ENCODE results near the gene CDK2AP2.
"Not testable (repeated sequence)": the region's sequence is repeated elsewhere in the genome, so short reads cannot be mapped to it uniquely, and the experiment has no call there.

The CDK2AP2 gene

DNA sequence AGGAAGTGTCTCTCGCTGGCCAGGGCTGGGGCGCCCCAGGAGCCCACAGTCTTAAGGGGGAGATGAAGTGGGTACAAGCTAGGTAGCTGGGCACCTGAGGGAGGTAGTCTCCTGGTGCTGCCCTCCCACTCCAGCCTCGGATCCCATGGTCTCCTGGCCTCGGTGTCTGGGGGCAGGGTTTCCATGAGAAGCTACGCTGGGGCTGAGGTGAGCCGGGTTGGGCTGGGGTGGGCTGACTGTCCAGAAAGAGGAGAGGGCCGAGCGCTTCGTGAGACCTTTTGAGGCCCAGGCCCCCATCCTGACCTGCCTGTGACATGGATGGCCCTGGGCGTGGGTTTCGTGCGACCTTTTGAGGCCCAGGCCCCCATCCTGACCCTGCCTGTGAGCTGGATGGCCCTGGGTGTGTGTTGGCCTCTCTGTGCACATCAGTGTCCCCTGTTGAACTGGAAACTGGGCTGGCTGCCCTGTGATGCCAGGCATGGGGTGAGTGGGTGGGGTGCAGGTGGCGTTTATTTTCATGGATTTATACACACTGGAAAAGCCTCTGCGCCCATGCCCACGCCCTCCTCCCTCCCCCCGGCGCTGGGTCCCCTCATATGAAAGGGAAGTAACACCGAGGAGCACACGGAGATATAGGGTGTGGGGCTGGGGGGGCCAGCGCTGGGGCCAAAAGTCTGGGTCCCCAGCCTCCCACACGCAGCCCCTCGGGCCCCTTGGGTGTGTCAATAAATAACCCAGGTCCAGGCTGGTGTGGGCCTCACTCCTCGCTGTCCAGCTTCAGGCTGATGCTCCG, 16.5 kb downstream of the CDK2AP2 start:
- DNase-seq (ENCODE audit: low read depth in 1 of 2, low spot score in 1 of 2): no peak

DNA sequence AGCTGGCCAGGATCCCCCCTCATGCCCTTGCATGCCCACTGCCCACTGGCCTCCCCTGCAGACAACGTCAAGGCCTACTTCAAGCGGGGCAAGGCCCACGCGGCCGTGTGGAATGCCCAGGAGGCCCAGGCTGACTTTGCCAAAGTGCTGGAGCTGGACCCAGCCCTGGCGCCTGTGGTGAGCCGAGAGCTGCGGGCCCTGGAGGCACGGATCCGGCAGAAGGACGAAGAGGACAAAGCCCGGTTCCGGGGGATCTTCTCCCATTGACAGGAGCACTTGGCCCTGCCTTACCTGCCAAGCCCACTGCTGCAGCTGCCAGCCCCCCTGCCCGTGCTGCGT, 17.3 kb downstream of the CDK2AP2 start:
- no peak for DNase-seq (ENCODE audit: low read depth in 1 of 2, low spot score in 1 of 2)

- no peak for DNase-seq (ENCODE audit: low read depth in 1 of 2, low spot score in 1 of 2)
Observed at GRCh38 chr11:67489885-67490726, 17.9 kb downstream of the CDK2AP2 start.

- no peak for DNase-seq (ENCODE audit: low read depth in 1 of 2, low spot score in 1 of 2)
Observed at GRCh38 chr11:67489203-67489884, 18.6 kb downstream of the CDK2AP2 start.

DNA sequence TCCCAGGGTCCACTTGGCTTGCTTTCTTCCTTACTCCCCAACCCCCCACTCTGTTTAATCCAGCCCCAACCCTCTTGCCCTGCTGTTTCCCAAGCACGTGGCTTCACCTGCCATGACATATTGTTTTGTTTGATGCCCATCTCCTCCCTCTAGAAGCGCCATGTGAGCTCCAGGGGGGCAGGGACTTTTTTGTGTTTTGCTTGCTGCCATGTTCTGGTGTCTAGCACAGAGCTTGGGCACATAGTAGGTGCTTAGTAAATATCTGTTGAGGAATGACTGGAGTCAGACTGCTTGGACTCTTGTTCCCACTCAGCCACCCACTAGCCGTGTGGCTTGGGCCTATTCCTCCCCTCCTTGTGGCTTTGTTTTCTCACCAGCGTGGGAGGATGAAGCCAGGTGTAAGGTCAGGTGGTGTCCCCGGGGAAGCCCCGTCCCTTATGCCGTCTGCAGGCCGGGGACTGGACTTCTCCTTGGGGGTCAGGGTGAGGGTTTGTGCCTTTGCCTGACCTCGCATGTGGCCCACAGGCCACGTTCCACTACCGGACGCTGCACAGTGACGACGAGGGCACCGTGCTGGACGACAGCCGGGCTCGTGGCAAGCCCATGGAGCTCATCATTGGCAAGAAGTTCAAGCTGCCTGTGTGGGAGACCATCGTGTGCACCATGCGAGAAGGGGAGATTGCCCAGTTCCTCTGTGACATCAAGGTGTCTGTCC, 21.3 kb downstream of the CDK2AP2 start:
- DNase-seq (ENCODE audit: low read depth in 1 of 2, low spot score in 1 of 2): no peak

DNA sequence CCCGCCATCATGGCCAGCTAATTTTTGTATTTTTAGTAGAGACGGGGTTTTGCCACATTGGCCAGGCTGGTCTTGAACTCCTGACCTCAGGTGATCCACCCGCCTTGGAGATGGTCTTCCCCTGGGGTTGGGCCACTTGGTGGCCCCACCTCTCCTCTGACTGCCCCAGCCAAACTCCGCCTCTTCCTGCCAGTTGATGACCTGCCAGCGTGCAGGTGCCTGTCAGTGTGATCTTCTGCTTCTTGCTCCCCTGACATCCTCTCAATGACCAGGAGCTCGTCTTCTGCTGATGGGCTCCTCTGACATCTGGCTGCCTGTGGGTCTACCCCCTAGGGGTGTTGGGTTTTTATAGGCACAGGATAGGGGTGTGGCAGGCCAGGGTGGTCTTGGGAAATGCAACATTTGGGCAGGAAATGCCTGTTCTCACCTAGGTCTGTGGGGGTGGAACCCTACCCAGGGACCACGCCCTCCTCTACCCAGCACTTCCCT, 22.0 kb downstream of the CDK2AP2 start:
- not testable (repeated sequence) for DNase-seq (ENCODE audit: low read depth in 1 of 2, low spot score in 1 of 2)

GRCh38 chr11:67484847-67485311, 23.1 kb downstream of the CDK2AP2 start:
- DNase-seq (ENCODE audit: low read depth in 1 of 2, low spot score in 1 of 2): peak in 1 of 2 donors; percentile 48

- DNase-seq (ENCODE audit: low read depth in 1 of 2, low spot score in 1 of 2): no peak
Observed at GRCh38 chr11:67483831-67484665, 23.9 kb downstream of the CDK2AP2 start.

DNA sequence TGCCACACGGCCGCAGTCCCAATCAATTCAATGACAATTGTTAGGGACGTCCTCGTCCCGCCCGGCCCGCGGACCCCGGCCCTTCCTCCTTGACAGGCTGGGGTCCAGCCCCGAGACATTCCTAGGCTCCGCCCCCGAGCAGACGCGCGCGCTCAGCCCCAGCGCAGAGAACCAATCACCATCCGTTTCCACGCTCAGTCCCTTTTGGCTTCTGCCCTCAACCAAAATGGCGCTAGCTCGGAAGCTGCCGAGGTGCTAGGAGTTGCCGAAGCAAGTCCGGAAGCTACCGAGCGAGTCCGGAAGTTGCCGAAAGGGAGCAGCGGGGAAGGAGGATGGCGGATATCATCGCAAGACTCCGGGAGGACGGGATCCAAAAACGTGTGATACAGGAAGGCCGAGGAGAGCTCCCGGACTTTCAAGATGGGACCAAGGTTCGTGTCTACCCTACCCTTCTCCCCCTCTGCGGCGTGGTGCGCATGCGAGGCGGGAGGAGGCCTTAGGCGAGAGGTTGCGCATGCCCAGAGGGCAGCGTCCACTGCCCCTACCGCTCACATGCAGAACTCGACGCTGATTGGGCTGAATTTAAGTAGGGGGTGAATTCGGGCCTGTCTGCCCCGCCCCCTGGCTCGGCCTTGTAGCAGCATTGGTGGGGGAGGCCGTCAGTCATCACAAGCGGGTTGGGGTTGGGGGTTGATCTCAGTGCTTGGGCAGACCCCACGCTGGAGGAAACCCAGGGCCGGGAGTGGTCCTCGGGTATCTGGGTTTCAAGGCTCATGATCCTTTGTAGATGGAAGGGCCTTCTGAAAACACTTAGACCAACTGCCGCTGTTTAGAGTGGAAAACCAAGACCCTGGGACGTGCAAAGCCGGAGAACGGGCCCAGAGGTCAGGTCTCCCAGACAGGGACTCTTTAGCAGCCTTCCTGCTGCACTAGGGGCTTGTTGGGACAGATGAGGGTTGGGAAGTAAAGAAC, 24.8 kb downstream of the CDK2AP2 start, which contains the start of gene AIP:
Gene AIP (plus strand): TSS at position 200 of the 972 bp plus-strand sequence. CDS start 133 bp downstream, at position 333.
- peak; percentile 92 to 93 for DNase-seq (ENCODE audit: low read depth in 1 of 2, low spot score in 1 of 2)

- no peak for DNase-seq (ENCODE audit: low read depth in 1 of 2, low spot score in 1 of 2)
Observed at GRCh38 chr11:67482275-67482826, 25.6 kb downstream of the CDK2AP2 start.

DNA sequence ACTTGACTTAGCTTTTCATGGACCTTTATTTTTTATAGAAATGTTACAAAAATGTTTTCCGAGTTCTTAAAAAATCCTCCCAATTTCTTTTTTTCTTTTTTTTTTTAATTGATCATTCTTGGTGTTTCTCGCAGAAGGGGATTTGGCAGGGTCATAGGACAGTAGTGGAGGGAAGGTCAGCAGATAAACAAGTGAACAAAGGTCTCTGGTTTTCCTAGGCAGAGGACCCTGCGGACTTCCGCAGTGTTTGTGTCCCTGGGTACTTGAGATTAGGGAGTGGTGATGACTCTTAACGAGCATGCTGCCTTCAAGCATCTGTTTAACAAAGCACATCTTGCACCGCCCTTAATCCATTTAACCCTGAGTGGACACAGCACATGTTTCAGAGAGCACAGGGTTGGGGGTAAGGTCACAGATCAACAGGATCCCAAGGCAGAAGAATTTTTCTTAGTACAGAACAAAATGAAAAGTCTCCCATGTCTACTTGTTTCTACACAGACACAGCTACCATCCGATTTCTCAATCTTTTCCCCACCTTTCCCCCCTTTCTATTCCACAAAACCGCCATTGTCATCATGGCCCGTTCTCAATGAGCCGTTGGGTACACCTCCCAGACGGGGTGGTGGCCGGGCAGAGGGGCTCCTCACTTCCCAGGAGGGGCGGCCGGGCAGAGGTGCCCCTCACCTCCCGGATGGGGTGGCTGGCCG, 30.5 kb downstream of the CDK2AP2 start:
- DNase-seq (ENCODE audit: low read depth in 1 of 2, low spot score in 1 of 2): not testable (repeated sequence)

DNA sequence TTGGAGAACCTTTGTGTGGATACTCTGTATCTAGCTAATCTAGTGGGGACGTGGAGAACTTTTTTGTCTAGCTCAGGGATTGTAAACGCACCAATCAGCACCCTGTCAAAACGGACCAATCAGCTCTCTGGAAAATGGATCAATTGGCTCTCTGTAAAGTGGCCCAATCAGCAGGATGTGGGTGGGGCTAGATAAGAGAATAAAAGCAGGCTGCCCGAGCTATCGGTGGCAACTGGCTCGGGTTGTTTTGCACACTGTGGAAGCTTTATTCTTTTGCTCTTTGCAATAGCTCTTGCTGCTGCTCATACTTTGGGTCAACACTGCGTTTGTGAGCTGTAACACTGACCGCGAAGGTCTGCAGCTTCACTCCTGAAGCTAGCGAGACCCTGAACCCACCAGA, 31.3 kb downstream of the CDK2AP2 start:
- not testable (repeated sequence) for DNase-seq (ENCODE audit: low read depth in 1 of 2, low spot score in 1 of 2)

- no peak for DNase-seq (ENCODE audit: low read depth in 1 of 2, low spot score in 1 of 2)
Observed at GRCh38 chr11:67472882-67473281, 35.1 kb downstream of the CDK2AP2 start.

GRCh38 chr11:67470337-67471002, 37.5 kb downstream of the CDK2AP2 start:
- no peak for DNase-seq (ENCODE audit: low read depth in 1 of 2, low spot score in 1 of 2)

GRCh38 chr11:67469508-67469811, 38.5 kb downstream of the CDK2AP2 start:
- no peak for DNase-seq (ENCODE audit: low read depth in 1 of 2, low spot score in 1 of 2)

DNA sequence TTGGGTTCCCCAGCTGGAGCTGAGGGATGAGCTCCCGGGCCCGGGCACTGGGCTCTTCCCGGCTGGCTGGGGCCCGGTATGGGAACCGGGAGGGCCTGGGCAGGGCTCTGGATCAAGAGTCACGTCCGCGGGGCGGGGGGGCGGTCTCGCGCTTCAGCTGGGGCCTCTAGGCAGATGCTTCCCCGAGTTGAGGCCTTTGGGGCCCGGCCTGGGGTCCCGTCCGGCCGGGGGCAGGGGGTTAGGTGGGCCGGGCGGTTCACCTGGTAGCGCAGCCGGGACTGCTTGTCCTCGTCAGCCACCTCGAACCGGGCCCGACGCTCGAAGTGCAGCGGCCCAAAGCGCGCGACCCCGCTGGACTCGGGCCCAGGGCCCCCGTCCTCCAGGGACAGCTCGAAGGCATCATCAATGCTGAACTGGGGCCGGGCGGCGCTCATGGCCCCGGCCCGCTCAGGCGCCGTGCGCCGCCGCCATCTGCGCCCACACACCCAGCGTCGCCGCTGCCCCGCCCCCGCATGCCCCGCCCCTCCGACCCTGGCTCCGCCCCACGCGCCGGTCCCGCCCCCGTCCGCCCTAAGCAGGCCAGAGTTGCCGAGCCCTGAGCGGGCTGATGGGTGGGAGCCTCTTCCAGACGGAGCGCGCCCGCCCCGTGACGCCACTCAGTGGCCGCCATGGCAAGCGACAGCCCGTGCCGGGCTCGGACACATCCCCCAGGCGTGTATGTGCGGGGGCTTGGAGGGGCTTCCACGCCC, 39.0 kb downstream of the CDK2AP2 start, which contains the start of gene TMEM134:
Gene TMEM134 (minus strand): TSS at position 493 of the 749 bp plus-strand sequence. CDS start 59 bp downstream, at position 434.
- DNase-seq (ENCODE audit: low read depth in 1 of 2, low spot score in 1 of 2): peak; percentile 87 to 91

DNA sequence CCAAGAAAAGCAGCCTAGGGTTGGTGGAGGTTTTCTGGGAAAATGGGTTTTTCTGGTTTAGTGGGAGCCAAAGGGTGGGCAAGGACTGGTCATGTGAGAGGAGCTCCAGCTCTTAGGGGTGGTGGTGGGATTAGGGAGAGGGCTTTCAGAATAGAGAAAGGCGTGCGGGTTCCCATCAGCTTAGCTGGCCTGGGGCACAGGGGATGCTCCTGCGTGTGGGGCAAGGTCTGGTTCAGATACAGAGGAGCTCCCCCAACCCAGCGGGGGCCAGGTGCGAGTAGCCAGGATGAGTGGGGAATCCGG, 39.6 kb downstream of the CDK2AP2 start:
- no peak for DNase-seq (ENCODE audit: low read depth in 1 of 2, low spot score in 1 of 2)

Measured in activated T-helper 1 cell treated with anti-CD3 and anti-CD28 coated beads, Interleukin-2, amount 50 U/mL, for 16 hours (primary cell).